ENCODE measurements around the gene PCBP1.
"Not testable (repeated sequence)": the region's sequence is repeated elsewhere in the genome, so short reads cannot be mapped to it uniquely, and the experiment has no call there.

Gene PCBP1

GRCh38 chr2:70128005-70128404 lies 40.7 kb downstream of the PCBP1 start:
- no peak for DNase-seq

GRCh38 chr2:70131344-70132143 lies 44.3 kb downstream of the PCBP1 start:
- DNase-seq, result not testable (repeated sequence)

- DNase-seq, result peak; percentile 27
Observed at GRCh38 chr2:70132244-70133126, 45.2 kb downstream of the PCBP1 start.

GRCh38 chr2:70133127-70133452 lies 45.8 kb downstream of the PCBP1 start:
- no peak for DNase-seq

- no peak for DNase-seq
Observed at GRCh38 chr2:70133491-70134322, 46.4 kb downstream of the PCBP1 start.

- not testable (repeated sequence) for DNase-seq
Observed at GRCh38 chr2:70134323-70134983, 47.2 kb downstream of the PCBP1 start.
